Right kidney (tissue), 1 donor: ENCODE results near the gene MRPL24.

Source experiments
- DNase-seq: peaks from one replicate; pipeline ENCODE4 v3.0.0-alpha.2; 2016

Gene MRPL24

DNA sequence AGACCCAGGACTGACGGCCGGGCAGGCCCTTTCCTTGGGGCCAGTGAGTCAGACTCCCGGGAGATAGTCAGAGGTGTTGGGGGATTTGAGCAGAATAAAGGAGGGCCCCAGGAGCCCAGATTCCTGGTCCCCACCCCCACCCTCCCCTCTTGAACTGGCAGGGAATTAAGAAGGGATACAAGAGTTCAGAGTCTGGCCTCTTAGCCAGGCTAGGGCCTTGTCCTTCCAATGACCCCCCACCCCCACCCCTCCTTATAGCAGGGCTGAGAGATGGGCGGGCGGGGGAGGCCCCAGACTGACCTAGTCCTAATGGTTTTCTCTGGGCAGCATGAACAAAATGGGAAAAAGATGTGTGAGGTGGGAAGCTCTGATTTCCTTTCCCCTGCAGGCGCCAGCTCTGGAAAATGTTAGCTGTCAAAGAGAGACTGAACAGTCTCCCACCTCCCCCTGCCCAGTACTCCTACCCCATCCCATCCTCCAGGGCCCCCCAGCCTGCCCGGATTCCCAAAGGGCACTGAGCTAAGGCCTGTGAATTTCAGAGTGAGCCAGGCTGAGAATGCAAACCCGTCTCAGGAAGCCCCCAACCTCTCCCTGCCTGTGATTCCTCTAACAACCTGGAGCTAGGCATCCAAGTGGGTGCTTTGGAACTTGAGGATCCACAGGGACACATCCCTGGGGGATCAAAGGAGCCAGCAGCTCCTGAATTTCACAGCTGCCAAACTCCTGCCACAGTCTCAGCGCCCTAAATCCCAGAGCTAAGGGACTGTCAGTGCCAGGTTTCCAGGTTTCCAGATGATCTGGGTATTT lies 29.7 kb downstream of the MRPL24 start:
- no peak for DNase-seq

DNA sequence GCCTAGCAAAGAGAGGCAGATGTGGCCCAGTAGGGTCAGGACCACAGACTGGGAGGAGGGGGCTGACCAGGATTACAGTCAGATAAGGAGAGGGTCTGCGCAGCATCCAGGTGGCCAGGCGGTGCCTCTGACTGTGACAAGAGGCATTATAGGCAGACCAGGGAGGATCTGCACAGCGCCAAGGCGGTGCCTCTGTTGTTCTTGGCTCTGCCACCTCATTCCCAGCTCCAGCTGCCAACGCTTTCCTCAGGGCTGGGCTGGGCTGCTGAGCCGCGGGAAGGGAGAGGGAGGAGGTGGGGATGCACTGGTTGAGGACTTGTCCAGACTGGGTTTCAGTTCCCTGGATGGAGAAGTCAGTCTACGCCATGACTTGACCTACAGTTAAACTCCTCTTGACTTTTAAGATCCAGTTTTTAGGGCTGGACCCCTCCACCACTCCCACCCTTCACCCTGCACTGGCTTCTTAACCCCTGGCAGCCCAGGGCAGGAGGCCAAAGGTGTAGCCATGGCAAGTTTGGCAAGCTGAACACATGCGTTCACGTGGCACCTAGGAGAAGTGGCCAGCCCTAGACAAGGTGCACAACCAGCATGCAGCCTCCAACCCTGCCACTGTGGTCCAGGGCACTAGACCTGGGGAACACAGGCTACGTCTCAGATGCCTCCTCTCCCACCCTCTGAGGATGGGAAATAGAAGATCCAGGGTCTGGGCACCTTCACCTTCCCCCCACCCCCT lies 31.0 kb downstream of the MRPL24 start:
- no peak for DNase-seq

DNA sequence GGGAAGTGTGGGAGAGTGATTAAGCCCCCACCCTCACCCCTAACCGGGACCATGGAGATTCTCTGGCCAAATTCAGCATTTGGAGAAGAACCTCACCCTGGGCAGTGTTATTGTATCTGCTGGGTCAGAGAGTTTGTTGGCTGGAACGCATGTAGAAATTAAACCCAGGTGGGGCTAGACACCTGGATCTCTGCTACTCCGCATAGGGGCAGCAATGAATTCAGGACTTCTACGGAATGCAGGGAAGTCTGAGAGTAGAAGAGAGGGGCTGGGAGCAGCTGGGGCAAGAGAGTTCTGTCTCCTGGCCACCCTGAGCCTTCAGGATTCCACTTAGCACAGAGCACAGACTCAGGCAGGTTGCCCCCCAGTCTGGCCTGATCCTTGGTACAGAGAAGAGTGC lies 31.9 kb downstream of the MRPL24 start:
- no peak for DNase-seq

DNA sequence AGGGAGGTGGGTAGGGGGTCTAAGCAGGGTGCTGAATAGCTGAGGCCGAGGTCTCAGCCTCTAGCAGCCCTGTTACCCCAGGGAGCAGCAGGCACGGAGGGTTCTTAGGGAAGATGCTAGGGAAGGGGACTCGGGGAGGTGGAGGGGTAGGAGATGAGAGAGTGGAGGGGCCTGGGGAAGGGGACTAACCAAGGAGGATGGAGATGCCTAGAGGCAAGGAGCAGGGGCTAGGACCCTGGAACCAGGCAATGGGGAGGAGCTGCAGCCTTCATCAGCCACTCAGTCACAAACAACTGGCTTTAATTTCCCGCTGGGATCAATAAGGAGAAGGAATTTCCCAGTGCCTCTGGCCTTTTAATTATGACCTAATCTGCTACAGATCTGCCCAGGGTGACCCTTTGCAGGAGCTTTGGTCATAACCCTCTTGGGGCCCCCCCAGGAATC lies 32.6 kb downstream of the MRPL24 start:
- DNase-seq: no peak

DNA sequence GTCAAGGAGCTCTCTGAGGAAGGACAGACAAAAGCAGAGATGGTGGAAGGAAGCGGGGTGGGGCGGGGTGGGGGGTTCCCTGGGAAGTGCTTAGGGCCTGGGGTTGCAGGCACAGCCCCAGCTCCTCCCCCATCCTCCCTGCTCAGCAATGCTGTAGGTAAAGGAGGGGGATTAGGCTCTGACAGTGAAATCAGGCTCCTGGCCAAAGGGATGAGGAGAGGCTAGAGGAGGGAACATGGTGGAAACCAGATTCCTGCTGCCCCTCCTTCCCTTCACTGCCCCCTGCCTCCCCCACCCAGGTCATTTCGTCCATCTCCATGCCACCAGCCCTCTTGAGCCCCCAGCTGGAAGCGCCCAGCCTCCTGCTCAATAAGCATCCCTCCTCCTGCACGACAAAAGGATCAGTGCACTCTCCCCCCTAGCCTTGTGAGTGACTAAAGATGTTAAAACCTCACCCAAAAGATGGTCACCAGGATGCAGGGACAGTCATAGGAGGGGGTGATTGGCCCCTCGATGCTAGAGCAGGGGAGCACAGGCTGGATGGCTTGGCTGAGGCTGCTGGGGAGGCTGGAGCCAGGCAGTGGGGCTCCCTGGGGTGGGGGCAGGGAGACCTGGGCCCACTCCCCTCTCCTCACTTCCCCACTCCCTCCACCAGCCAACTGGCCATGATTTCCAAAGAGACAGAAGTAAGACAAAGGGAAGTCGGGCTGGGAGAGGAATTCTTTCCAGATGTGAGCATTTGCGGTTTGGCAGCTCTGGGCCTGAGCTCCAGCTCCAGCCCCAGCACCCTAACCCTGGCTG lies 33.3 kb downstream of the MRPL24 start:
- DNase-seq: peak; percentile 50

DNA sequence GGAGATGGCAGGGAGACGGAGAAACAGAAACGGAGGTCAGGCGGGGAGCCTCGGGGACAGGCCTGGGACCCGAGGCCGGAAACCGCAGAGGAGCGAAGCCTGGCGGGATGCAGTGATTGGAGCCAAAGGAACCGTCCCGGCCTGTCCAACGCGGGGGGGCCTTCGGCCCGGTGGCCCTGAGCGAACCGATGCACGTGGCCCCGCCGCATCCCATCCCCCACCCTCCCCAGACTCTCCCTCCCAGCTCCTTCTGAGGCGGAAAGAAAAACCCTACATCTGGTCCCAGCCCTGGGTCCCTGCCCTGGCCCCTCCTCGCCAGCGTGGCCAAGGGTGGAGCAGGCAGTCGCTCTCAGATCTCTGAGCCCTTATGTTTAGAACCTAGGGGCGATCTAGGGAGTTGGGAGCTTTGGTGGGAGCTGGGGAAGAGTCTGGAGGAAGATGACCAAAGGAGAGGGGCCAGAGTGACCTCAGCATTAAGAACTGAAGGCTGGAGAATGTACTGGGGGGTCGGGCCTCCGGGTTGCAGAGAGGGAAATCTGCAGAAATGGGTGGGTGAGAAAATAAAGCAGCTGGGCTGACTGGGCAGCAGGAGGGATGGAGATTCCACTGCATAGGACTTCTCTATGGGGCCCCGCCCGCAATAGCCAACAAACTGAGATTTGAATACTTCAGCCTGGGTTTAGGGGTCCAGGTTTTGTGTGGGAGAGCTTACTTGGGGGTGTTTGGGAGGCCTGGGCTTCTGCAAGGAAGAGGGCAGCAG lies 34.1 kb downstream of the MRPL24 start:
- DNase-seq: no peak

DNA sequence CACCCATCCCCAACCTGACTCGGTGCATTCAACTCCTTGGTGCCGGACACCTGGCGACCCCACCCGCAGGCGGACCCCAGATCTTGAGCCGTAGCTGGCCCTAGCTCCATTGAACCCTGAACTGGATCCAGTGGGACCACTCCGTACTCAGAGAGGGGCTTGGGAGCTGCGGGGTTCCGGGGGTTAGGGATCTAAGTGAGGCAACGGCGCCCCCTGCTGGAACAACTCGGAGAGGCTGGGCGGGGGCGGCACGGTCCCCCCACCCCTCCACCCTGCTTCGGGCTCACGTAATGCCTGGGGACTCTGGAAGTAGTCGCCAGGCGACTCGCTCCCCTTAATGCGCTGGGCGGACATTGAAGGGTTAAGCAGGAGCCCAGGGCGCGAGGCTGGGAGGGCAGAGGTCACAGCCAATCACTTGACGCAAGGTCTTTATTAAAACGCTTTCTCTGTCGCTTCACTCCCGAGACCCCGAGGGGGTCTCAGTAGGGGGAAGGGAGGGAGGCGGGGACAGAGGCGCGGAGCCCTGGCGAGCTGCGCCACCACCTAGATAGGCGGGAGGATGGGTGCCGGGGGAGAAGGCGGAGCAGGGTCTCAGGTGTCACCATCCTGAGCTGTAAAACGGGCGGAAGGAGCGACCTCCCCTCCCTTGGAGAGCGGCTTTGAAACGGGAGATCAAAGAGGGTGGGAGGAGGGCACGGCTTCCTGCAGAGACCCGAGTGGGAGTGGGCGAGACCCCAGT lies 34.8 kb downstream of the MRPL24 start:
- DNase-seq: peak; percentile 90

DNA sequence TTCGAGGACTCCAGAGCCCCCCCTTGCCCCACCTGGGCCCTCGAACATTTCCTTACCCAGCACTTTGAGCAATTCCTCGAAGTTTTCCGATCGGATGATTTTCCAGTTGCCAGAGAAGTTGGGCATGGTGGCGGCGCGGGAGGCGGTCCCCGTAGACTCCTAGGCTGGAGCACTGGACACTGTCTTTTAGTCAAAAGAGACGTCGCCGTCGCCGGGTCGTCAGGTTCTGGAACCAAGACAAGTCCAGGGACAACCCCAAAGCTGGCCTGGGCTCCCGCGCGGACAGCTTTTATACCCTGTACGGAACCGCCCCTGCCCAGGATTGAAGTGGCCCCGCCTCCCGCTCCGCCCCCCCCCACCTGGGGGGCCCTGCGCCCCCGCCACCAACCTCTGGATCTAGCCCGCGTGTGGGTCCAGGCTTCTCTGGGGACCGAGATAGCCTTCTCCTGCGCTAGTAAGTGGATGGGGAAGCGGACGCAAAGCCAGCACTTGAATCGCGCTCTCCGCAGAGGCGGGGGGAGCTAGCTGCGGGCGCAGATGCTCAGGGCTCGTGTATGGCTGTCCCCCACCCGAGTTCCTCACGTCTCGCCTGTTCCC lies 35.5 kb downstream of the MRPL24 start, which contains the start of gene CRABP2:
Gene CRABP2 (minus strand): TSS at position 263 of the 597 bp plus-strand sequence. CDS start 137 bp downstream, at position 126.
- DNase-seq: no peak

DNA sequence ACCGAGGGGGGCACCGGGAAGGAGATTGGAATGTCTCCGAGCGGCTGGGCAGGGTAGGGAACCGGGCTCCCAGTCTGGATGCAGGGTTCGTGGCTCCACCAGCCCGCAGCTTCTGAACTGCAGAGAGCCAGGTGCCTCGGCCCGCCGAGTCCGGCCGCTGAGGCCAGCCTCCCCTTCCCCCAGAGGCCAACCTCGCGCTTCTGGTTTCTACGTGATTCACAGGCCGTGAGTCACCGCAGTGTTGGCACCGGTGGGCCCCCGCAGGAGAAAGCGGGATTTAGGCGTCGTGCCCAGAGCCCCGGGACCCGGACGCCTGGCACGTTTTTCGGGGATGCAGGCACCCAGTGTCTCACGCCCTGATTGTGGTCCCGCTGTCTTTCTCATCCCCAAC lies 36.0 kb downstream of the MRPL24 start:
- DNase-seq: peak; percentile 66

DNA sequence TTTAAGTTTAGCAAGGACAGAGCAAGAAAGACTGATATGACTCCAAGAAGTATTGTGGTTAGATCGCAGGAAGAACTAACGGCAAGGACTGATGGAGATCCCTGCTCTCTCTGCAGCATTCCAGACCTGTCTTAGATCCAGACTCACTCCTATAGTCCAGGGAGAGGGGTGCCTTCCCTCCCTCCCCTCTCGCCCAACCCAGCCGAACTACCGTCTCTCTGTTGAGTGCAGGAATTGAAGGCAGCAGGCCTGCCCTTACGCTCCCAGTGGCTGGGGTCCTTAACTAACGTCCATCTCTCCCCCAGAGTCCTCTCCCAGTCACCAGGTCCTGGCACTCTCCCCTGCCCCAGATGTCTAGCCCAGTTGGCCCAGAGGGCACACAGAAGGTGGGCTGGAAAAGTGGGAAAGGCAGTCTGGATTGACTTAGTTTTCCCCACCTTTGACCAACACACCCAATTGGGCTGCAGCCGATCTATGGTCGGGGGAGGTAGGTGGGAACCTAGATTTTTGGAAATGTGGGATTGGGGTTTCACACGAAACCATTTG lies 36.6 kb downstream of the MRPL24 start:
- peak; percentile 34 for DNase-seq

DNA sequence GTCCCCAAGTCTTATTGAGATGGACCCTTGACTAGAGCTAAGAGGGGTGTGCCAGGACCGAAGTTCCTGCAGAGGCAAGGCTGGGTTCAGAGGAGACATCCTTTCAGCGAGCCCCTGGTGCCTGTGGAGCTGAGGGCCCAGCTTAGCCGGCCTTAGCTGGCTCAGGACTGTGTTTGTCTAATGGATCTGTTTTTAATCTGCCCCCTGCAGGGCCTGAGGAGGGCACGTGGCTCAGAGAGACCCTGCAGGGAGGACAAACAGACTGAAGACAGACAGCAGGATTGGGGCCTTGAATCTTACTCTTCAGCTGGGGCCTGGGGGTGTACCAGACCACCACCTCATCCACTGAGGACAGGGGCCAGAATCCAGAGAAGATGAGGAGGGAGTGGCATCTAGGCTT lies 37.1 kb downstream of the MRPL24 start:
- DNase-seq: no peak

DNA sequence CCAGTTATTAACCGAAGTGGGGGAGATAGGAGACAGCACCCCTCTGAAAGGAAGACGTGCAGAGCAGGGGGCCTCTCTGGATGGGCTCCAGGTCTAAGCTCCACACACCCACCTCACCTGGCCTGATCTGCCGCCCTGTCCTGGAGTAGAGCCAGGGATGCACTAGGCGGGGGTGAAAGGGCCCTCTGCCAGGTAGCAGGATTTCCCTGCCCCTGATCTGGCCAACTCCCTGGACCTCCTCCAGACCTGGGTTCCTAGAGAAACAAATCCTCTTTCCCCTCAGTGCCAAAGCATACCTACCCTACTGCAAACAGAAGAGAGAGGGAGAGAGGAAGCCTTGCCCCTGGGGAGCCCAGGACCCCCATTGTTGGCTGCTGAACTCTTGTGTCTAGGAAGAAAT lies 37.6 kb downstream of the MRPL24 start:
- no peak for DNase-seq

DNA sequence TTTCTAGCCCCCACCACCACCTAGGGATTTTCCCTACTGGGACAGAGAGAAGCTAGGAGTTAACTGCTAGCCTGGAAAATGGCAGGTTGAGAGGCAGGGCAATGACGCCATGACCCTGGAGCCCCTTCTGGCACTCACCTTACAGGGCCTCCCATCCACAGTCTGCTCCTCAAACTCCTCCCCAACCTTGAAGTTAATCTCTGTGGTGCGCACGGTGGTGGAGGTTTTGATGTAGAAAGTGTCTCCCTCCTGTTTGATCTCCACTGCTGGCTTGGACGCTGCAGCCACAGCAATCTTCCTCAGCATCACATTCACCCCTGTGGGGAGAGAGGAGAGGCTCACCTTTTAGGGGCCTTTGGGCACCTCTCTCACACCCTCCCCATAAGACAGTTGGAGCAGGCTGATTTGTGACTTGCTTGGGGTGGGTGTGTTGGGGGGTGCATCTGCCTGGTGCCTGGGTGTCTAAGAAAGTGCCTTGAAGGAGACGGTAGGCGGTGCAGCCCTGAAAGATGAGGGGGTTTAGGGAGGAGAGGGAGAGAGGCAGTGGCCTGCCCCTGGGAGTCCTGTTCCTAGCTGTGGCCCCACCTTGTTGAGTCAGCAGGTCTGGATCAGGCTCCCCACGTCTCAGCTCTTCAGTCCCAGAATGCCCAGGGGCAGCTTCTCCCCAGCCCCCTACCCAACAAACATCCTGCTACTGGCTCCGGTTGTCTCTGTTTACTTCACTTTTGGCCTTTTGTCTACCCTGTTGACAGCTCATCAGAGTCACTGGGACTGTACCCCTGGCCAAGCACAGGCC lies 40.0 kb downstream of the MRPL24 start:
- no peak for DNase-seq

DNA sequence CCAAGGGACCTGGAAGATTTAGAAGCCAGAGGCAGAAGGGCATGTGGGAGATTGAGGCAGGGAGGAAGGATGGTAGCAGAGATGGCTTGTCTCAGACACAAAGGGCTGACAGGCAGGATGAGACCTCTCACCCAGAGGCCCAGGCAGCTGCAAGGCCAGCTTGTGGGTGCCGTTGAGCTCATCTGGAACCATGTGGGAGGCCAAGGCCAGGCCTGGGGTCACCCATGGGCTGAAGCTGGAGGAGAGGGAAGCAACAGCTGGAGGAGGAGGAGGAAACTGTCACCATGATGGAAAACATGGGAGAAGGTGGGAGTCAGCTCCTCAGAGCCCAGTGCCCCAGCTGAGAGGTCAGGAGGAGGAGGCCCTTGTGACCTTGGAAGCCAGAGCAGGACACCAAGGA lies 41.9 kb downstream of the MRPL24 start:
- no peak for DNase-seq

DNA sequence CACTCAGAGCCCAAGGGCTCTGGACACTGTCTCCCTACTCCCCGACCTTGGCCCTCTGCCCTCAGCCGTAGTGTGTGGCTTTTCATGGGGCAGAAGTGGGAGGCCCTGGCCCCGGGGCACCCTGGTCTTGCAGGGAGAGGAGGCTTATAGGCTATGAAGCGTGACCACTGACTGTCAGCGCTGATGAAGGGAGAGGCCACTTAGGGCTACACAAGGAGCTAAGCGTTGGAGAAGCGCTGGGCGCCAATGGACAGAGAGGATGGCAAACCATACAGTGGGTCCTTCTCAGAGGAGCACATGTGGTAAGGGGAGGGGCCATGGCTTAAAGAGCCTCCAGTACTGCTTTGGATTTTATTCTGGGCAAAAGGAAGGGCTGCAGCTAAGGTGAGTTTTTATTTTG lies 43.4 kb downstream of the MRPL24 start:
- peak; percentile 35 for DNase-seq

DNA sequence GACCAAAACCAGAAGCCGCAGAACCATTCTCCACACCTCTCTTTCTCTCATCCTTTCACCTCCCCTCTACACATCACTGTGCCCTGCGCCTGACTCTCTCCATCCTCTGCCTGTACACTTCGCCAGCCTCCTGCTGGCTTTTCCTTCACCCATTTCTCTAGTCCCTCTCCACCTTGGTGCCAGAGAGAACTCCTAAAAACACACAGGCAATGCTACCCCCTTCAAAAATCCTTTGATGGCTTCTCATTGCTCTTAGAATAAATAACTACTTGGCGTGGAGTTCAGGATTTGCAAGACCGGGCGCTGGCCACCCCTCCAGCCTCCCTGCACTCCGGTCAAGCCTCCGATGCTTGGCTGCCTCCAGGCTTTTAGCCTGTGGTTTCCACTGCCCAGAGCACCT lies 44.1 kb downstream of the MRPL24 start:
- DNase-seq: no peak

DNA sequence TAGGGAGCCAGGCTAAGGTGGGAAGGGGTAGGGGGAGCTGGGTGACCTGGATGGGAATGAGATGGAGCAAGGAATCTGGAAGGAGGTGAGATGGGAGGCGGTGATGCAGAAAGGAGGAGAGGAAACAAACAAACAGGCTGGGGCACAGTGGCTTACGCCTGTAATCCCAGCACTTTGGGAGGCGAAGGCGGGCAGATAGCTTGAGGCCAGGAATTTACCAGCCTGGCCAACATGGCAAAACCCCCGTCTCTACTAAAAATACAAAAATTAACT lies 46.3 kb downstream of the MRPL24 start:
- no peak for DNase-seq

DNA sequence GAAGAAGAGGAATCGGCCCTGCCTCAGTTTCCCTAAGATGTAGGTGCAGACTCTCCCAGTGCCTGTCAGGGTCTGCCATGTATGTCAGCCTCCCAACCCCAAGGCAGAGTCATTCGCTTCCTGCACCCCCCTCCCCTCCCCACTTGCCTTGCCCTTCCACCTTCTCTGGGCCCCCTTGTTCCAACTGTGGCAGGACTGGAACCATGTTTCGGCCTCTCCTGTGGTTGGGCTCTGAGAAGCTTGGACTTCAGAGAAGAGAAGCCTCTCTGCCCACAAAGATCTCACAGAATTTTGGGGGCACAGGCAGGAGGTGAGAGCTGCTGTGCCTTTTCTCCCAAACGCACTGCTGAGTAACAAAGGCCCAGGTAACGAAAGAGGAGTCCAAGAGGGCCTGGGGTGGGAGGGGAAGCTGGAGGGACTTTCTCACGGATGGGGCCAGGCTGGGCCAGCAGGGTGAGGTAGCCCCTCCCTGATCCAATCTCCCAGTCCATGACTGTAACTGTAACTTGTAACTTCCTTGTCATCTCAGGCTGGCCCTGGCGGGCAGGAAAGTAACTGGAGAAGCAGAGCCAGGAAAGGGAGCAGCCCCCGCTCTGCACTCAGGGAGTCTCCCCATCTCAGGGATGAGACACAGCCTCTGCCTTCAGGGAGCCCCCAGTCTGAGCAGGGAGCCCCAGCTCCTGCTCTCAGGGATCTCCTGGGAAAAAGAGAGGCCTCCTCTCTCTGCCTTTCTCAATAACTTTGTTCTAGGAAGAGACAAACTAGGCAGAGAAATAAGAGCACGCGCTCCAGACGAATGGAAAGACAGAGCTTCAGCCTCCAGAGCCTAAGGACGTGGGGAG lies 46.8 kb downstream of the MRPL24 start:
- peak; percentile 64 for DNase-seq
